Mesenteric fat pad (tissue), 1 donor: ENCODE measurements around the gene CTAGE8. TPM values are rescaled to one million over a fixed set of nuclear protein-coding genes. Genes with fewer than 3 reads are reported as not detected.
"Not testable (repeated sequence)": the region's sequence is repeated elsewhere in the genome, so short reads cannot be mapped to it uniquely, and the experiment has no call there.

Source experiments
- DNase-seq: peaks from one replicate; pipeline ENCODE4 v3.0.0-alpha.2; 2020; ENCODE audit warnings: low spot score
- long read RNA-seq: library from polyadenylated mRNA; unstranded; transcript quantifications from one replicate; pipeline ENCODE4 v2.0.0, GENCODE V29; 2020
- total RNA-seq: library from RNA; stranded (reverse); fragmentation: NEBNext Ultra II Directional; extraction: Animal tissue kit (Norgen Biotek cat#: 25700); gene quantifications from one replicate; pipeline ENCODE4 v1.2.1, GENCODE V29; 2021
- donor health status: DM: yes; HTN: yes; CAD: no.

The CTAGE8 gene
- total RNA-seq, result 0.71 TPM
- long read RNA-seq, result 0 reads

- DNase-seq, result not testable (repeated sequence)
These were observed at the start of gene CTAGE8 for GRCh38 chr7:144269188-144269587. CTAGE8 (minus strand) TSS chr7:144269288; CDS start chr7:144269250, 38 bp downstream.

- DNase-seq, result not testable (repeated sequence)
These were observed 48.4 kb upstream of the CTAGE8 start for GRCh38 chr7:144317537-144317936.

GRCh38 chr7:144311872-144312469, 42.9 kb upstream of the CTAGE8 start, which contains the start of gene OR2A1:
OR2A1 (plus strand) TSS chr7:144312419; CDS start chr7:144318125, 5,706 bp downstream.
- DNase-seq, result not testable (repeated sequence)

GRCh38 chr7:144311218-144311617, 42.1 kb upstream of the CTAGE8 start:
- not testable (repeated sequence) for DNase-seq

GRCh38 chr7:144309702-144310101, 40.6 kb upstream of the CTAGE8 start:
- DNase-seq, result not testable (repeated sequence)

GRCh38 chr7:144305156-144305555, 36.1 kb upstream of the CTAGE8 start:
- DNase-seq, result not testable (repeated sequence)

- DNase-seq, result not testable (repeated sequence)
These were observed 34.5 kb upstream of the CTAGE8 start for GRCh38 chr7:144303607-144304006.

GRCh38 chr7:144302578-144303303, 33.7 kb upstream of the CTAGE8 start:
- not testable (repeated sequence) for DNase-seq

- not testable (repeated sequence) for DNase-seq
These were observed 24.9 kb upstream of the CTAGE8 start for GRCh38 chr7:144293794-144294499.

GRCh38 chr7:144292384-144293161, 23.5 kb upstream of the CTAGE8 start:
- DNase-seq, result peak; percentile 47

- DNase-seq, result not testable (repeated sequence)
These were observed 22.5 kb upstream of the CTAGE8 start for GRCh38 chr7:144291607-144292006.

GRCh38 chr7:144287171-144287784, 18.2 kb upstream of the CTAGE8 start:
- DNase-seq, result not testable (repeated sequence)

- DNase-seq, result not testable (repeated sequence)
These were observed 14.6 kb upstream of the CTAGE8 start for GRCh38 chr7:144283716-144284115.

GRCh38 chr7:144282490-144282889, 13.4 kb upstream of the CTAGE8 start:
- DNase-seq, result not testable (repeated sequence)

GRCh38 chr7:144281981-144282380, 12.9 kb upstream of the CTAGE8 start:
- DNase-seq, result not testable (repeated sequence)

GRCh38 chr7:144280010-144280409, 10.9 kb upstream of the CTAGE8 start:
- not testable (repeated sequence) for DNase-seq

GRCh38 chr7:144275281-144275680, 6.2 kb upstream of the CTAGE8 start:
- DNase-seq, result not testable (repeated sequence)

- not testable (repeated sequence) for DNase-seq
These were observed 4.4 kb downstream of the CTAGE8 start, which contains the start of gene OR2A7 for GRCh38 chr7:144264692-144265091. OR2A7 (minus strand) TSS chr7:144264792; CDS start chr7:144259628, 5,164 bp downstream.

GRCh38 chr7:144262128-144262527, 7.0 kb downstream of the CTAGE8 start:
- DNase-seq, result not testable (repeated sequence)

- DNase-seq, result not testable (repeated sequence)
These were observed 10.0 kb downstream of the CTAGE8 start for GRCh38 chr7:144259067-144259466.
